ENCODE measurements around the gene MBTPS2.
"Not testable (repeated sequence)": the region's sequence is repeated elsewhere in the genome, so short reads cannot be mapped to it uniquely, and the experiment has no call there.

The MBTPS2 gene

GRCh38 chrX:21855937-21856415, 16.6 kb downstream of the MBTPS2 start, which contains the start of gene YY2:
Gene YY2 (plus strand): TSS chrX:21855987. CDS start chrX:21856485, 498 bp downstream.
- no peak for FAIRE-seq
- DNase-seq (ENCODE audit: insufficient read length, low spot score): no peak

- DNase-seq (ENCODE audit: insufficient read length, low spot score) (no peak), FAIRE-seq (no peak)
These were observed 17.1 kb downstream of the MBTPS2 start for GRCh38 chrX:21856504-21856903.

- FAIRE-seq (no peak), DNase-seq (ENCODE audit: insufficient read length, low spot score) (no peak)
These were observed 23.8 kb downstream of the MBTPS2 start for GRCh38 chrX:21863241-21863640.

GRCh38 chrX:21865436-21865835, 26.0 kb downstream of the MBTPS2 start:
- FAIRE-seq (no peak), DNase-seq (ENCODE audit: insufficient read length, low spot score) (no peak)

- DNase-seq (ENCODE audit: insufficient read length, low spot score) (no peak), FAIRE-seq (no peak)
These were observed 31.1 kb downstream of the MBTPS2 start for GRCh38 chrX:21870494-21870893.

GRCh38 chrX:21873063-21873775, 33.8 kb downstream of the MBTPS2 start:
- FAIRE-seq (no peak), DNase-seq (ENCODE audit: insufficient read length, low spot score) (no peak)

GRCh38 chrX:21874182-21874581, 34.8 kb downstream of the MBTPS2 start:
- not testable (repeated sequence) for FAIRE-seq; DNase-seq (ENCODE audit: insufficient read length, low spot score)

GRCh38 chrX:21875013-21875412, 35.6 kb downstream of the MBTPS2 start:
- DNase-seq (ENCODE audit: insufficient read length, low spot score) (no peak), FAIRE-seq (no peak)

GRCh38 chrX:21881881-21882574, 42.6 kb downstream of the MBTPS2 start:
- DNase-seq (ENCODE audit: insufficient read length, low spot score) (no peak), FAIRE-seq (peak; percentile 40)

- DNase-seq (ENCODE audit: insufficient read length, low spot score): no peak
- FAIRE-seq: no peak
These were observed 43.8 kb downstream of the MBTPS2 start for GRCh38 chrX:21883258-21883657.

GRCh38 chrX:21885568-21885967, 46.2 kb downstream of the MBTPS2 start:
- DNase-seq (ENCODE audit: insufficient read length, low spot score) (no peak), FAIRE-seq (no peak)

- DNase-seq (ENCODE audit: insufficient read length, low spot score) (no peak), FAIRE-seq (no peak)
These were observed 65.9 kb downstream of the MBTPS2 start for GRCh38 chrX:21905313-21905712.

- FAIRE-seq (no peak), DNase-seq (ENCODE audit: insufficient read length, low spot score) (no peak)
These were observed 66.5 kb downstream of the MBTPS2 start for GRCh38 chrX:21905953-21906352.

- FAIRE-seq: no peak
- DNase-seq (ENCODE audit: insufficient read length, low spot score): no peak
These were observed 67.8 kb downstream of the MBTPS2 start for GRCh38 chrX:21907260-21907659.

GRCh38 chrX:21911481-21911880, 72.1 kb downstream of the MBTPS2 start:
- FAIRE-seq: no peak
- no peak for DNase-seq (ENCODE audit: insufficient read length, low spot score)

GRCh38 chrX:21912220-21912619, 72.8 kb downstream of the MBTPS2 start:
- FAIRE-seq: no peak
- DNase-seq (ENCODE audit: insufficient read length, low spot score): no peak

GRCh38 chrX:21912989-21913388, 73.6 kb downstream of the MBTPS2 start:
- FAIRE-seq (no peak), DNase-seq (ENCODE audit: insufficient read length, low spot score) (no peak)

GRCh38 chrX:21926116-21926515, 86.7 kb downstream of the MBTPS2 start:
- no peak for FAIRE-seq
- DNase-seq (ENCODE audit: insufficient read length, low spot score): no peak

GRCh38 chrX:21926527-21927278, 87.3 kb downstream of the MBTPS2 start:
- no peak for DNase-seq (ENCODE audit: insufficient read length, low spot score)
- no peak for FAIRE-seq

GRCh38 chrX:21929209-21929608, 89.8 kb downstream of the MBTPS2 start:
- DNase-seq (ENCODE audit: insufficient read length, low spot score): no peak
- no peak for FAIRE-seq

GRCh38 chrX:21930986-21931385, 91.6 kb downstream of the MBTPS2 start:
- DNase-seq (ENCODE audit: insufficient read length, low spot score) (no peak), FAIRE-seq (no peak)

All from GM19239 (cell line).